Stomach (tissue), 9 donors: ENCODE measurements around the gene NRF1. TPM values are rescaled to one million over a fixed set of nuclear protein-coding genes. Genes with fewer than 3 reads are reported as not detected.
A peak's percentile ranks its signal among the peaks of the same experiment; 100 is the strongest.

Experiments used
- DNase-seq, 2 donors: peaks; one replicate each; pipeline versions ENCODE4 v3.0.0 to v3.0.0-alpha.2; 2013 to 2019
- H3K27ac ChIP-seq, 5 donors: fragments of 200-600 bp in 4 of 5; sonication (generic) in 4 of 5; one replicate each; pipeline ENCODE4 v1.5.1; 2013 to 2019; ENCODE audit warnings: mild to moderate bottlenecking in 1 of 5, moderate library complexity in 1 of 5
- H3K27me3 ChIP-seq, 3 donors: fragments of 200-600 bp; sonication (generic); one replicate each; pipeline ENCODE4 v1.5.1; 2017 to 2019; ENCODE audit warnings: mixed run types in 1 of 3
- H3K36me3 ChIP-seq, 4 donors: fragments of 200-600 bp; sonication (generic); 1 replicate in 3 of 4; 2 replicates in 1 of 4; pipeline ENCODE4 v1.5.1; 2016 to 2019
- H3K4me1 ChIP-seq, 4 donors: fragments of 200-600 bp; sonication (generic); one replicate each; pipeline ENCODE4 v1.5.1; 2016 to 2019
- H3K4me3 ChIP-seq, 4 donors: fragments of 200-600 bp; sonication (generic) in 3 of 4; one replicate each; pipeline ENCODE4 v1.5.1; 2016 to 2019; ENCODE audit warnings: mild to moderate bottlenecking in 1 of 4
- H3K9me3 ChIP-seq, 4 donors: fragments of 200-600 bp; sonication (generic); one replicate each; pipeline ENCODE4 v1.5.1; 2016 to 2019
- CTCF ChIP-seq, 7 experiments: fragments of 450-650 bp in 4 of 7; fragments of 200-600 bp in 3 of 7; sonication (generic) in 3 of 7; IDR thresholded peaks; one replicate each; pipeline ENCODE4 v1.5.1; 2016 to 2019; ENCODE audit warnings: antibody characterized with exemption in 7 of 7, control low read depth in 2 of 7, mild to moderate bottlenecking in 1 of 7
- EP300 ChIP-seq: sonication (generic); formaldehyde crosslinking; IDR thresholded peaks from one replicate; pipeline ENCODE4 v1.6.1; 2017; ENCODE audit warnings: antibody characterized with exemption
- POLR2A ChIP-seq, 4 donors: fragments of 450-650 bp; IDR thresholded peaks; one replicate each; pipeline ENCODE4 v1.6.1; 2016; ENCODE audit warnings: antibody characterized with exemption in 4 of 4, control low read depth in 2 of 4, mild to moderate bottlenecking in 1 of 4, moderate library complexity in 1 of 4
- POLR2AphosphoS5 ChIP-seq, 3 donors: sonication (generic); formaldehyde crosslinking; IDR thresholded peaks; one replicate each; pipeline ENCODE4 v1.6.1; 2016; ENCODE audit warnings: antibody characterized with exemption in 3 of 3
- WGBS, 5 donors: extraction: QIAGEN DNeasy Blood & Tissue Kit in 3 of 5; methylation state at CpG; one replicate each; pipeline versions ENCODE4 v1.1.5 to v1.1.7; 2013 to 2018; 5-methylcytosine and 5-hydroxymethylcytosine counted together
- intact Hi-C: fragments of 100-400 bp; cut with DNase I; formaldehyde crosslinking; loops from one replicate; pipeline ENCODE4 v1.15.1; 2023; ENCODE audit warnings: low total_unique reads
- polyA plus RNA-seq, 3 donors: library from polyadenylated mRNA; stranded (reverse); fragments of 200-250 nt; gene quantifications; one replicate each; pipeline ENCODE4 v1.2.3, GENCODE V29; 2013
- total RNA-seq, 5 donors: library from RNA; depleted of rRNA; stranded (reverse); fragments of >200 nt; gene quantifications; one replicate each; pipeline versions ENCODE4 v1.1.0 to v1.2.3, GENCODE V29; 2014 to 2016
- donor health status: healthy with polysubstance abuse.
- donor health status: Bipolar disorder and iron deficiency.
- donor health status: healthy.

The NRF1 gene
- total and polyA plus RNA-seq, 8 donors, result 3.2 to 58.3 (median 10.1) TPM

GRCh38 chr7:129740574-129741410 is 129.3 kb downstream of the NRF1 start:
- Histone ChIP-seq H3K9me3 (no peaks in the 10 kb centered on the region), H3K4me1 (peaks cover 0 to 34% (median 0%) of the 10 kb centered on the region in 4 donors), H3K27ac (no peak overlapping the region), H3K4me3 (no peak overlapping the region), H3K36me3 (peaks cover 0 to 68% (median 59%) of the 10 kb centered on the region in 4 donors), H3K27me3 (no peaks in the 10 kb centered on the region)
- TF ChIP-seq POLR2A (IDR thresholded peaks at IDR 0.05), result no peak
- TF ChIP-seq POLR2AphosphoS5 (IDR thresholded peaks at IDR 0.05), result no peak
- no peak for TF ChIP-seq EP300
- TF ChIP-seq CTCF (IDR thresholded peaks at IDR 0.05), result no peak
- no peak for DNase-seq
- intact Hi-C loops, result loop anchor here (5.0 kb wide), 1 partner anchor 197 kb away; no protein-coding TSS in a partner anchor
- WGBS, 5 donors, result 88 to 94% (median 90%) methylated on average over 10 of the region's 10 CpGs

GRCh38 chr7:129741743-129742213 is 130.3 kb downstream of the NRF1 start:
- Histone ChIP-seq H3K27me3 (no peaks in the 10 kb centered on the region), H3K27ac (no peak overlapping the region), H3K36me3 (peaks cover 1 to 71% (median 59%) of the 10 kb centered on the region in 4 donors), H3K4me1 (peaks cover 0 to 34% (median 0%) of the 10 kb centered on the region in 4 donors), H3K4me3 (no peak overlapping the region), H3K9me3 (no peaks in the 10 kb centered on the region)
- DNase-seq, result peak in 1 of 2 donors; percentile 32
- intact Hi-C loops, result loop anchor here (5.0 kb wide), 1 partner anchor 196 kb away; no protein-coding TSS in a partner anchor
- TF ChIP-seq POLR2A (IDR thresholded peaks at IDR 0.05), result no peak
- WGBS, 5 donors, result 18 to 43% (median 31%) methylated on average over 2 of the region's 2 CpGs

- TF ChIP-seq POLR2A (IDR thresholded peaks at IDR 0.05), result no peak
- no peak for TF ChIP-seq EP300
- no peak for TF ChIP-seq CTCF (IDR thresholded peaks at IDR 0.05)
- H3K27ac ChIP-seq, result no peak overlapping the region
These were observed 130.7 kb downstream of the NRF1 start for GRCh38 chr7:129742256-129742655.

GRCh38 chr7:129746857-129747529 is 135.5 kb downstream of the NRF1 start:
- H3K27ac ChIP-seq, result no peak overlapping the region

More at GRCh38 chr7:129742256-129742655, 130.7 kb downstream of the NRF1 start:
- peaks cover 0 to 34% (median 0%) of the 10 kb centered on the region in 4 donors for H3K4me1 ChIP-seq
- intact Hi-C loops, result loop anchor here (5.0 kb wide), 1 partner anchor 195 kb away; no protein-coding TSS in a partner anchor
- no peaks in the 10 kb centered on the region for H3K27me3 ChIP-seq
- no peak for DNase-seq
- no peak overlapping the region for H3K4me3 ChIP-seq
- WGBS, 5 donors, result 84 to 96% (median 95%) methylated on average over 5 of the region's 5 CpGs
- peaks cover 6 to 72% (median 58%) of the 10 kb centered on the region in 4 donors for H3K36me3 ChIP-seq
- no peaks in the 10 kb centered on the region for H3K9me3 ChIP-seq

More at GRCh38 chr7:129746857-129747529, 135.5 kb downstream of the NRF1 start:
- peak in 1 of 2 donors; percentile 24 for DNase-seq
- 86 to 94% (median 89%) methylated on average over 4 of the region's 4 CpGs for WGBS, 5 donors
- intact Hi-C loops, result no loop called here
- peaks cover 0 to under 1% (median 0%) of the 10 kb centered on the region in 4 donors for H3K4me1 ChIP-seq
- TF ChIP-seq CTCF (IDR thresholded peaks at IDR 0.05) (no peak), EP300 (no peak), POLR2AphosphoS5 (IDR thresholded peaks at IDR 0.05) (no peak), POLR2A (IDR thresholded peaks at IDR 0.05) (no peak)
- H3K9me3 ChIP-seq, result no peaks in the 10 kb centered on the region
- no peaks in the 10 kb centered on the region for H3K27me3 ChIP-seq
- H3K36me3 ChIP-seq, result peaks cover 17 to 80% (median 61%) of the 10 kb centered on the region in 4 donors
- no peak overlapping the region for H3K4me3 ChIP-seq
